ENCODE measurements around the gene SZRD1.
"Not testable (repeated sequence)": the region's sequence is repeated elsewhere in the genome, so short reads cannot be mapped to it uniquely, and the experiment has no call there.

The SZRD1 gene

DNA sequence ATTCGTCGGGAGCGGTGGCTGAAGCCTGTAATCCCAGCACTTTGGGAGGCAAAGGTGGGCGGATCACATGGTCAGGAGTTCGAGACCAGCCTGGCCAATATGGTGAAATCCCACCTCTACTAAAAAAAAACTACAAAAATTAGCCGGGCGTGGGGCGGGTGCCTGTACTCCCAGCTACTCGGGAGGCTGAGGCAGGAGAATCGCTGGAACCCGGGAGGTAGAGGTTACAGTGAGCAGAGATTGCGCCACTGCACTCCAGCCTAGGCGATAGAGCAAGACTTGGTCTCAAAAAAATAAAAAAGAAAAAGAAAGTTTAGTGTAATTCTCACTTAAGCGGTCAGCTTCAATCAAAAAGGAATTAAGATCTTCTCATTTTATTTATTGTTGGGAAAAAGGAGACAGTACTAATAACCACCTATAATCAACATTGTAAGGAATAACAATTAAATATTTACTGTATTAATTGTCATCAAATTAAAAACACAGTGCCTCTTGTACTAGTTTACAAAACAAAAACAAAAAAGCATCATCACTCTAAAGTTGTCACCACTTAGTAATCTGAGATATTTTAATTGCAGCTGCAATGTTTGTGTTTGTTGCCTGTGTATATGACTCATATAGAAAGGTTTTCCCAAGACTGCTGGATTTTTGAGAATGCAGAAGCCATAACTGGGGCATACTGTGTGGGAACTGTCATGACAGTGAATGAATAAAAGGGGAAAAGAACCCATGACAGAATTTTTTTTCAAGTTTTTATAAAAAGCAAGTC, 18.4 kb upstream of the SZRD1 start:
- Histone ChIP-seq H3K4me3 (ENCODE audit: low read length) (no peak overlapping the region), H3K4me1 (ENCODE audit: control insufficient read depth, insufficient read depth, low read length) (no peaks in the 10 kb centered on the region), H3K27me3 (ENCODE audit: control insufficient read depth, insufficient read depth, low read length) (no peaks in the 10 kb centered on the region), H3K9me3 (ENCODE audit: control insufficient read depth, insufficient read depth, low read length) (no peaks in the 10 kb centered on the region), H3K27ac (ENCODE audit: low read length) (no peak overlapping the region), H3K36me3 (ENCODE audit: control insufficient read depth, insufficient read depth, low read length) (no peaks in the 10 kb centered on the region)
- no CpG with 5 or more reads among the region's 14 CpGs for WGBS (ENCODE audit: insufficient coverage, insufficient read length)
- DNase-seq (ENCODE audit: low read depth, low spot score) = no peak

DNA sequence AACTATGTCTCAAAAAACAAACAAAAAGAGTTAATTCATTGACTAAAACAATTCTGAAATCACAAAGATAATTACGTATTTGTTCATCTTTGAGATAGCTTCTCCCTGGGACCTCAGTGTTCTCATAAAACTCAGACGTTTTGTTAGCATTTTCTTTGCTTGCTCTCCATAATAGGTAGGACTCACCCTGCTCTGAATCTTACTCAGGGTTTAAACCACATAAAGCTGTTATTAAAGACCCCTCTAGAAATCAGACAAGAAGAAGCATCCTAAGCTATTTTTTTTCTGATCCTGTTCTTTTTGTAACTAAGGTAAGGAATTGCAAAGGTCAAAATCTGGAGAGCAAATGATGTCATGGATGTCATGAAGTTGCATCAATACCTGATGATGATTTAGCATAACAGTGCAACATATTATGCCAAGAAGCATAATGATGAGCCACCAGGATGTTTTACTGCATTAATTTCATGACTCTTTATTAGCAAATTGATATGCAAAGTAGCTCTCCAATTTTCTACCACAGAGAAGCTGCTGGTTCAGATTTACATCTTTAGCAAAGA, 17.1 kb upstream of the SZRD1 start:
- no peak for DNase-seq (ENCODE audit: low read depth, low spot score)
- WGBS (ENCODE audit: insufficient coverage, insufficient read length) = no CpG with 5 or more reads among the region's 2 CpGs
- Histone ChIP-seq H3K27ac (ENCODE audit: low read length) (no peak overlapping the region), H3K4me3 (ENCODE audit: low read length) (no peak overlapping the region), H3K36me3 (ENCODE audit: control insufficient read depth, insufficient read depth, low read length) (no peaks in the 10 kb centered on the region), H3K4me1 (ENCODE audit: control insufficient read depth, insufficient read depth, low read length) (no peaks in the 10 kb centered on the region), H3K9me3 (ENCODE audit: control insufficient read depth, insufficient read depth, low read length) (no peaks in the 10 kb centered on the region), H3K27me3 (ENCODE audit: control insufficient read depth, insufficient read depth, low read length) (no peaks in the 10 kb centered on the region)

DNA sequence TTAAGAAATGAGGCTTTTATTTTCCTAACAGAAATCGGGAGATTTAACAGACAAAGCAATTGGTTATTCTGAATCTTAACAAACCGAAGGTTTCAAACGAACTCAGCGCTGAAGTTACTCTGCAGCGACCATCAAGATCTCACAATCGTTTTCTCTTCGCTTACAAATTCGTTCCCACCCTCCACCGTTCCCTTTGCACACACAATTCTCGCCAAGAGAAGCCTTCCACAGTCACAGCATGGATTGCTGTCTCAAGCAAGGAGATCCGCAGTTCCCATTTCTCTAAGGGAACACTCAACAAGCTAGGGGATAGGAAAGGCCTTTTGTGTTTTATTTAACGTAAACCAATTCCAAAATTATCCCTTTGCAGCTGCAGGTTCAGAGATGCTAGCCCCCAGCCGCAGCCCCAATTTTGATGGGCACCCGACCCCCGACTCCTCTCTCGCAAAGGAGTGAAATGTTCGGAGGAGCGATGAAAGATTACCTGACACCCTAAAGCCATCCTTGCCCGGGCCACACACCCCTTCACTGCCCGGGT, 15.5 kb upstream of the SZRD1 start:
- no peak overlapping the region for H3K27ac ChIP-seq (ENCODE audit: low read length)
- WGBS (ENCODE audit: insufficient coverage, insufficient read length) = no CpG with 5 or more reads among the region's 20 CpGs
- no peaks in the 10 kb centered on the region for H3K4me1 ChIP-seq (ENCODE audit: control insufficient read depth, insufficient read depth, low read length)
- DNase-seq (ENCODE audit: low read depth, low spot score) = no peak
- H3K9me3 ChIP-seq (ENCODE audit: control insufficient read depth, insufficient read depth, low read length) = no peaks in the 10 kb centered on the region
- no peaks in the 10 kb centered on the region for H3K27me3 ChIP-seq (ENCODE audit: control insufficient read depth, insufficient read depth, low read length)
- peak overlapping the region; percentile 94 for H3K4me3 ChIP-seq (ENCODE audit: low read length)
- no peaks in the 10 kb centered on the region for H3K36me3 ChIP-seq (ENCODE audit: control insufficient read depth, insufficient read depth, low read length)

- Histone ChIP-seq H3K36me3 (ENCODE audit: control insufficient read depth, insufficient read depth, low read length) (no peaks in the 10 kb centered on the region), H3K4me1 (ENCODE audit: control insufficient read depth, insufficient read depth, low read length) (no peaks in the 10 kb centered on the region), H3K9me3 (ENCODE audit: control insufficient read depth, insufficient read depth, low read length) (no peaks in the 10 kb centered on the region), H3K27me3 (ENCODE audit: control insufficient read depth, insufficient read depth, low read length) (no peaks in the 10 kb centered on the region), H3K4me3 (ENCODE audit: low read length) (peak within 1 kb of the TSS; percentile 94), H3K27ac (ENCODE audit: low read length) (no peak within 1 kb of the TSS)
- WGBS (ENCODE audit: insufficient coverage, insufficient read length) = no CpG with 5 or more reads among the region's 81 CpGs
- peak; percentile 77 for DNase-seq (ENCODE audit: low read depth, low spot score)
Observed at GRCh38 chr1:16351994-16352841, 14.8 kb upstream of the SZRD1 start, which contains the start of gene FBXO42. Gene FBXO42 (minus strand): TSS chr1:16352480. CDS start chr1:16315418, 37,062 bp downstream.

DNA sequence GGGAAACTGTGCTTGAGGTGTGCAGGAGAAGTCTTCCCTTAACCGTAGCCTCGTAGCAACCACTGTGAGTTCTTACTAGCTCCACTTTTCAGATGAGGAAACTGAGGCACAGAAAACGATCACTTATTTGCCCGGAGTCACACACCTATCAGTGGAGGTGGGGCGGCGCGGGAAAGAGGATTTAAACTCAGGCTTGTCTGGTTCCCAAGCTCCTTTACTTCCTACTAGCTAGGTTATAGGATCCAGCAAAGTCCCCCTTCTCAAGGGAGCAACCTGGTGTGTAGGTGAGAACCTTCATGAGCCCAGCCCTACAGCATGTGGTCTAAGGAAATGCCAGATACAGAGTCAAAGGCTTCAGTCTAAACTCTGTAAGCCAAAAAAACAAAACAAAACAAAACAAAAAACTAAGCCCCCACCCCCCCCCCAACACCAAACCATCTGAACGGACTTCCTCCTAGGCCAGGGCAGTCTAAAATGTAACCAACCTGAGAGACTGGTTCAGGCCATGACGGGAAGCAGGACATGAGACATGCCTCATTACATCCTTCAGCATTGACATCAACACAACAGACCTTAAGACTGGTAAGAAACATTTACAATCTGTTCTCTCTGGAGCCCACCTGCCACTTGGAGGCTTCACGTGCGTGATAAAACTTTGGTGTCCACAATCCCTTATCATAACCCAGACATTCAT, 14.1 kb upstream of the SZRD1 start:
- WGBS (ENCODE audit: insufficient coverage, insufficient read length) = no CpG with 5 or more reads among the region's 11 CpGs
- Histone ChIP-seq H3K36me3 (ENCODE audit: control insufficient read depth, insufficient read depth, low read length) (no peaks in the 10 kb centered on the region), H3K27ac (ENCODE audit: low read length) (no peak overlapping the region), H3K27me3 (ENCODE audit: control insufficient read depth, insufficient read depth, low read length) (no peaks in the 10 kb centered on the region), H3K9me3 (ENCODE audit: control insufficient read depth, insufficient read depth, low read length) (no peaks in the 10 kb centered on the region), H3K4me3 (ENCODE audit: low read length) (peak overlapping the region; percentile 94; the same call in 1 of the 2 replicates), H3K4me1 (ENCODE audit: control insufficient read depth, insufficient read depth, low read length) (no peaks in the 10 kb centered on the region)
- DNase-seq (ENCODE audit: low read depth, low spot score) = no peak

GRCh38 chr1:16354619-16355018, 12.4 kb upstream of the SZRD1 start:
- Histone ChIP-seq H3K9me3 (ENCODE audit: control insufficient read depth, insufficient read depth, low read length) (no peaks in the 10 kb centered on the region), H3K27me3 (ENCODE audit: control insufficient read depth, insufficient read depth, low read length) (no peaks in the 10 kb centered on the region), H3K4me1 (ENCODE audit: control insufficient read depth, insufficient read depth, low read length) (no peaks in the 10 kb centered on the region), H3K36me3 (ENCODE audit: control insufficient read depth, insufficient read depth, low read length) (no peaks in the 10 kb centered on the region), H3K27ac (ENCODE audit: low read length) (no peak overlapping the region), H3K4me3 (ENCODE audit: low read length) (no peak overlapping the region)
- no CpG with 5 or more reads among the region's 2 CpGs for WGBS (ENCODE audit: insufficient coverage, insufficient read length)
- no peak for DNase-seq (ENCODE audit: low read depth, low spot score)

- DNase-seq (ENCODE audit: low read depth, low spot score) = no peak
- Histone ChIP-seq H3K36me3 (ENCODE audit: control insufficient read depth, insufficient read depth, low read length) (no peaks in the 10 kb centered on the region), H3K9me3 (ENCODE audit: control insufficient read depth, insufficient read depth, low read length) (no peaks in the 10 kb centered on the region), H3K27ac (ENCODE audit: low read length) (no peak overlapping the region), H3K27me3 (ENCODE audit: control insufficient read depth, insufficient read depth, low read length) (no peaks in the 10 kb centered on the region), H3K4me1 (ENCODE audit: control insufficient read depth, insufficient read depth, low read length) (no peaks in the 10 kb centered on the region), H3K4me3 (ENCODE audit: low read length) (no peak overlapping the region)
- no CpG with 5 or more reads among the region's 3 CpGs for WGBS (ENCODE audit: insufficient coverage, insufficient read length)
Observed at GRCh38 chr1:16356867-16357266, 10.2 kb upstream of the SZRD1 start.

DNA sequence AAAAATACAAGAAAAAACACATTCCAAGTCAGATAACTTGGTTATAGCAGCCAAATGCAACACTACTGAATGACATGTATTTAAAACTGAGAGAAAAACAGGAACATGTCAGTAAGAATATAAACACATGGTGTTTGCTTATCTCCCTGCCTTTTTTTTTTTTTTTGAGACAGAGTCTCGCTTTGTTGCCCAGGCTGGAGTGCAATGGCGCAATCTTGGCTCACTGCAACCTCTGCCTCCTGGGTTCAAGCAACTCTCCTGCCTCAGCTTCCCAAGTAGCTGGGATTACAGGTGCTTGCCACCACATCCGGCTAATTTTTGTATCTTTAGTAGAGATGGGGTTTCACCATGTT, 1.9 kb upstream of the SZRD1 start:
- WGBS (ENCODE audit: insufficient coverage, insufficient read length) = no CpG with 5 or more reads among the region's 3 CpGs
- not testable (repeated sequence) for H3K36me3 ChIP-seq (ENCODE audit: control insufficient read depth, insufficient read depth, low read length); H3K27me3 ChIP-seq (ENCODE audit: control insufficient read depth, insufficient read depth, low read length); DNase-seq (ENCODE audit: low read depth, low spot score); H3K4me3 ChIP-seq (ENCODE audit: low read length); H3K4me1 ChIP-seq (ENCODE audit: control insufficient read depth, insufficient read depth, low read length); H3K9me3 ChIP-seq (ENCODE audit: control insufficient read depth, insufficient read depth, low read length); H3K27ac ChIP-seq (ENCODE audit: low read length)

DNA sequence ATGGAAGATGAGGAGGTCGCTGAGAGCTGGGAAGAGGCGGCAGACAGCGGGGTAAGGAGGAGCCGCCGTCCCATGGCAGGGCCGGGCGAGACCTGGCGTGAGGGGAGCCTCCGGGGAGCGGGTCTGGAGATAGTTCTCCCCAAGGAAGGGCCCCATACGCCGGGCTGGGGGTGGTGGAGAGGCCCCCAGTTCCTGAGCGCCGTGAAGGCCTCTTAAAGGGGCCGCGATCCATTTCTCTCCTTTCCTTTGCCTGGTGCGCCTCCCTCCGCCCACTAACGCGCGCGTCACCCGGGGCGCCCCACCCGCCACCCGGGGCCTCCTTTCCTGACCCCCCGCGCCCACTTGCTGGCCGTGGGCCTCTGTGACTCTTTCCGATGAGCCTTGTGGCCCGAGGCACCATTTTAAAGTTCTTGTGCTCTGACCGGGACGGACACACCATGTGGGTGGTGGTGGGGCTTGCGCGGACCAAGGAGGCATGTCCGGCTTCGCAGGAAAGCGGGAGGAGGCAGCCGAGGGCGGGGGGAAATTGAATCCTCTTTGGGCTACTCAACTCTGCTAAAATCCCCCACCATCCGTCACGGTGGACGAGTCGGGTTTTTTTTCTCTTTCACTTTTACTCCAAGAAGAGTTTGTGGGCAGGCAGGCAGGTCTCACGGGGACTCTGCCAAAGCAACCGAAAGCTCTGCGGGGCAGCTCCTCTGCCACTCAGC, 371 bp downstream of the SZRD1 start:
- Histone ChIP-seq H3K4me1 (ENCODE audit: control insufficient read depth, insufficient read depth, low read length) (peaks cover 1% of the 10 kb centered on the region; the same call in 1 of the 2 replicates), H3K4me3 (ENCODE audit: low read length) (peak overlapping the region; percentile 89), H3K27me3 (ENCODE audit: control insufficient read depth, insufficient read depth, low read length) (no peaks in the 10 kb centered on the region), H3K36me3 (ENCODE audit: control insufficient read depth, insufficient read depth, low read length) (no peaks in the 10 kb centered on the region), H3K27ac (ENCODE audit: low read length) (no peak overlapping the region), H3K9me3 (ENCODE audit: control insufficient read depth, insufficient read depth, low read length) (no peaks in the 10 kb centered on the region)
- no CpG with 5 or more reads among the region's 47 CpGs for WGBS (ENCODE audit: insufficient coverage, insufficient read length)
- DNase-seq (ENCODE audit: low read depth, low spot score) = peak; percentile 20

Data from iPS DF 6.9 (cell line).